Measurements from ENCODE around the gene LIN54. TPM values are rescaled to one million over a fixed set of nuclear protein-coding genes. Genes with fewer than 3 reads are reported as not detected.
A peak's percentile ranks its signal among the peaks of the same experiment; 100 is the strongest.

The LIN54 gene
- total and polyA plus RNA-seq, 9 of the 15 experiments (the other 6 are each of a cell fraction or from before 2014, with no cell fraction given), result 2.2 to 22.5 (median 15.8) TPM

DNA sequence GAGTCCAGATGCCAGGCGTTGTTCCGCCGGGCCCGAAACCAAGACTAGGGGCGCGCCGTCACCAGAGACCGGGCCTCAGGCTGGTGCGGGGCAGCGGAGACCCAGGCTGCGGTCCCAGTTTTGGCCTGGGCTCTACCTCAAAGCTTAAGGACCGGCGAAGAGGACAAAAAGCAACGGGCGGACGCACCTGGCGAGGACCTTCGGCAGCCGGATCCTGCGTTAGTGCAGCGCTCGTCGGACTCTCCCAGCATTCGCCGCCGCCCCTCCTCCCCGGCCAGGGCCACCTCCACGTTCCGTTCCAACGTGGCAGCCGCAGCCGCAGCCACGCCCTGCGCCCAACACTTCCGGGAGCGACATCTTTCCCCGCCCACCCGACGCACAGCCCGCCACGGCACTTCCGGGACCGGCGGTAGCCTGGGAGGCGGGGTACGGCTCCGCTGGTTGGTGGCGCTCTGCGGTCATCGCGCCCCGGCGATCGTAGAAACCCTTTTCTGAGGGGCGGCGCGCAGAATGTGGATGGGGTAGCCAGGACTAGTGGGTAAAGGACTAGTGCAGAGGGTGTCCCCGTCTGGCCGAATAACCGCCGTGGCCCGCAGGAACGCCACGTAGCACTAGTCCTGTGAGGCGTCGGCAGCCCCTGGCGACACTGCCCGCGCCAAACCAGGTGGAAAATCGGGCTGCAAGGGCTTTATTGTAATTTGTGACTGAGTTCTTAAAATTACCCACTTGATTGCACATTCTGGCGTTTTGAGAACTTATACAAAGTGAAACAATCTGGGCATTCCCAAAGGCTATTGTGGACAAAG is 119.5 kb downstream of the LIN54 start, which contains the start of gene SEC31A (continued):
- TF ChIP-seq, protein P1, sequence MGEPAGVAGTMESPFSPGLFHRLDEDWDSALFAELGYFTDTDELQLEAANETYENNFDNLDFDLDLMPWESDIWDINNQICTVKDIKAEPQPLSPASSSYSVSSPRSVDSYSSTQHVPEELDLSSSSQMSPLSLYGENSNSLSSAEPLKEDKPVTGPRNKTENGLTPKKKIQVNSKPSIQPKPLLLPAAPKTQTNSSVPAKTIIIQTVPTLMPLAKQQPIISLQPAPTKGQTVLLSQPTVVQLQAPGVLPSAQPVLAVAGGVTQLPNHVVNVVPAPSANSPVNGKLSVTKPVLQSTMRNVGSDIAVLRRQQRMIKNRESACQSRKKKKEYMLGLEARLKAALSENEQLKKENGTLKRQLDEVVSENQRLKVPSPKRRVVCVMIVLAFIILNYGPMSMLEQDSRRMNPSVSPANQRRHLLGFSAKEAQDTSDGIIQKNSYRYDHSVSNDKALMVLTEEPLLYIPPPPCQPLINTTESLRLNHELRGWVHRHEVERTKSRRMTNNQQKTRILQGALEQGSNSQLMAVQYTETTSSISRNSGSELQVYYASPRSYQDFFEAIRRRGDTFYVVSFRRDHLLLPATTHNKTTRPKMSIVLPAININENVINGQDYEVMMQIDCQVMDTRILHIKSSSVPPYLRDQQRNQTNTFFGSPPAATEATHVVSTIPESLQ (CRISPR knock-in tag; IDR thresholded peaks at IDR 0.05), result 0 out of 2 replicates have a peak, but pooled peaks have one; percentile 71
- TF ChIP-seq SIN3B (IDR thresholded peaks at IDR 0.05; ENCODE audit: low read depth), result peak; percentile 31; the same call in 1 of the 2 replicates
- TF ChIP-seq OTX1 (CRISPR knock-in tag; IDR thresholded peaks at IDR 0.05), result no peak
- TF ChIP-seq ZNF12 (CRISPR knock-in tag; IDR thresholded peaks at IDR 0.05), result no peak
- TF ChIP-seq EWSR1 (IDR thresholded peaks at IDR 0.05; ENCODE audit: borderline replicate concordance, low read depth, partially characterized antibody), result peak; percentile 64
- TF ChIP-seq POLR2G (IDR thresholded peaks at IDR 0.05; ENCODE audit: low read depth, low read length), result peak; percentile 98
- peak; percentile 83; the same call in 1 of the 2 replicates for TF ChIP-seq KAT7 (CRISPR knock-in tag; IDR thresholded peaks at IDR 0.05; ENCODE audit: borderline replicate concordance)
- TF ChIP-seq NR2C2 (CRISPR knock-in tag; IDR thresholded peaks at IDR 0.05), result peak; percentile 79
- TF ChIP-seq NR2C2 (tag; IDR thresholded peaks at IDR 0.05), result peak; percentile 73
- TF ChIP-seq ARID1B (IDR thresholded peaks at IDR 0.05), result no peak; the same call in 1 of the 2 replicates
- TF ChIP-seq MLX (CRISPR knock-in tag; conservative IDR thresholded peaks at IDR 0.05), result no peak
- TF ChIP-seq ZNF23 (CRISPR knock-in tag; IDR thresholded peaks at IDR 0.05), result no peak
- TF ChIP-seq POLR2H (tag; IDR thresholded peaks at IDR 0.05; ENCODE audit: low read depth), result peak; percentile 87
- TF ChIP-seq CHCHD3 (CRISPR knock-in tag; IDR thresholded peaks at IDR 0.05), result no peak
- TF ChIP-seq RFX7 (CRISPR knock-in tag; IDR thresholded peaks at IDR 0.05), result no peak
- TF ChIP-seq CEBPG (CRISPR knock-in tag; IDR thresholded peaks at IDR 0.05), result no peak
- TF ChIP-seq CEBPG (tag; conservative IDR thresholded peaks at IDR 0.05 in 1 of 2, IDR thresholded peaks at IDR 0.05 in 1 of 2), result no peak
- TF ChIP-seq NFIC (IDR thresholded peaks at IDR 0.05), result 0 out of 2 replicates have a peak, but pooled peaks have one; percentile 23
- TF ChIP-seq SP1 (CRISPR knock-in tag; IDR thresholded peaks at IDR 0.05), result peak; percentile 99
- peak; percentile 84 for TF ChIP-seq ATF1 (CRISPR knock-in tag; IDR thresholded peaks at IDR 0.05)
- TF ChIP-seq ATF1 (tag; IDR thresholded peaks at IDR 0.05), result peak; percentile 95
- 0 out of 2 replicates have a peak, but pooled peaks have one; percentile 41 for TF ChIP-seq SMAD3 (CRISPR knock-in tag; conservative IDR thresholded peaks at IDR 0.05)
- TF ChIP-seq BHLHE40 (IDR thresholded peaks at IDR 0.05; ENCODE audit: low read length), result peak; percentile 56; the same call in 1 of the 2 replicates
- 0 out of 2 replicates have a peak, but pooled peaks have one; percentile 45 for TF ChIP-seq ZNF830 (CRISPR knock-in tag; IDR thresholded peaks at IDR 0.05)
- peak in 1 of 2 experiments; percentile 53; a peak in 2 of 4 replicates for TF ChIP-seq TRIM24 (IDR thresholded peaks at IDR 0.05)
- TF ChIP-seq, protein P2, sequence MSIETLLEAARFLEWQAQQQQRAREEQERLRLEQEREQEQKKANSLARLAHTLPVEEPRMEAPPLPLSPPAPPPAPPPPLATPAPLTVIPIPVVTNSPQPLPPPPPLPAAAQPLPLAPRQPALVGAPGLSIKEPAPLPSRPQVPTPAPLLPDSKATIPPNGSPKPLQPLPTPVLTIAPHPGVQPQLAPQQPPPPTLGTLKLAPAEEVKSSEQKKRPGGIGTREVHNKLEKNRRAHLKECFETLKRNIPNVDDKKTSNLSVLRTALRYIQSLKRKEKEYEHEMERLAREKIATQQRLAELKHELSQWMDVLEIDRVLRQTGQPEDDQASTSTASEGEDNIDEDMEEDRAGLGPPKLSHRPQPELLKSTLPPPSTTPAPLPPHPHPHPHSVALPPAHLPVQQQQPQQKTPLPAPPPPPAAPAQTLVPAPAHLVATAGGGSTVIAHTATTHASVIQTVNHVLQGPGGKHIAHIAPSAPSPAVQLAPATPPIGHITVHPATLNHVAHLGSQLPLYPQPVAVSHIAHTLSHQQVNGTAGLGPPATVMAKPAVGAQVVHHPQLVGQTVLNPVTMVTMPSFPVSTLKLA (conservative IDR thresholded peaks at IDR 0.05), result peak; percentile 93 to 97
